ENCODE data around the gene PTGR3.
A peak's percentile ranks its signal among the peaks of the same experiment; 100 is the strongest.

Gene PTGR3

GRCh38 chr18:75209129-75209950, at the start of gene PTGR3:
Gene PTGR3 (minus strand): TSS chr18:75209139. CDS start chr18:75209058, 81 bp downstream.
- peak; percentile 33 for DNase-seq

DNA sequence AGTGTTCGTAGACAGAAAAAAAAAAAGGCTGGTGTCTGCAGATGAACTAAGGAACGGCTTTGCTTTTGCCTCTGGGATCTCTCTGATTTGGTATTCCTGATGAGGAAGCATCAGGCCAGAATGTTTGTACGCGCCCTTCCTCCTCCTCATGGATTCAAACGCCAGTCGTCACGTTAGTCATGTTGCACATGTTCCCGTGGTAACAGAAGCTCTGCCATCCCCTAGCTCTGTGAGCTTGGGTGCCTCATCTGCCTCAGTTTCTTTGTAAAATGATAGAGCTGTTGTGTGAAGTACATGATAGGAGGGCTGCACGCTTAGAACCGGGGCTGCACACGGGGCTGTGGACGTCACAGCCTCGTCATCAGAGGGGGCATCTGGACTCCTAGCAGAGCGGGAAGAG, 48.7 kb upstream of the PTGR3 start:
- no peak for DNase-seq

- DNase-seq = no peak
These were observed 47.4 kb upstream of the PTGR3 start for GRCh38 chr18:75256376-75256775.

GRCh38 chr18:75255094-75255493, 46.2 kb upstream of the PTGR3 start:
- DNase-seq = no peak

DNA sequence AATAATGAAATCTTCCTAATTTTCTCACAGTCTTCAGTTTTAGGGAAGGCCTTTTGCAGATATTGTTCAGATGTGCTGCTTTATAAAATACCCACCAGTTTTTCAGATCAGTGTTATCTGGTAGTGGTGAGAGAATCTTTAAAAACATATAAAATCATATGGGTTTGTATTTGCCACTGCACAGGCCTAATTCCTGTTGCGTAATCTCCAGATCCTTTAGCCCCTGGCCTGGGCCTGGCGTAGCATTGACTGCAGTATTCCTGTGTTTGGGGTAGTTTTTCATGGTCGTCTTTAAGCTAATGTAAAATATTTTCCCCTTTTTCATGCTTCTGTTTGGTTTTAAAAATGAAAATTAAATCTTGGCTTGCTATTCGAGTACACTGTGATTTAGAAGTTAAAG, 44.8 kb upstream of the PTGR3 start:
- DNase-seq = no peak

- DNase-seq = no peak
These were observed 44.1 kb upstream of the PTGR3 start for GRCh38 chr18:75253043-75253442.

DNA sequence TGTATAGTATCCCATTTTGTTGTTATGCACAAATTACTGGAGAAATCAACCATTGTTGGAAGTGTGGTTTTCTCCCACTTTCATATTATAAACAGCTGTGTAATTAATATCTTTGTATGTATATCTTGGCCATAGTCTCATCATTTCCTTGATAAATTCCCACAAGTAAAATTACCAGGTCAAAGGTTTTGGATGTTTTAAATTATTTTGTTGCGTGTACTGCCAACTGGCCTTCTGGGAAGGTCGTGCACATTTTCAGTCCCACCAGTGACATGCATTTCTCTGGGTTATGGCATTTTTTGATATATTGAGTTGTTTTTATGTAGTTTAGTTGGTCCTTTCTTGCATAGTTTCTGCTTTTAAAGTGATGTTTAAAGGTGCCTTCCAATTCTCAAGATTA, 43.2 kb upstream of the PTGR3 start:
- DNase-seq = no peak

GRCh38 chr18:75251466-75251865, 42.5 kb upstream of the PTGR3 start:
- no peak for DNase-seq

DNA sequence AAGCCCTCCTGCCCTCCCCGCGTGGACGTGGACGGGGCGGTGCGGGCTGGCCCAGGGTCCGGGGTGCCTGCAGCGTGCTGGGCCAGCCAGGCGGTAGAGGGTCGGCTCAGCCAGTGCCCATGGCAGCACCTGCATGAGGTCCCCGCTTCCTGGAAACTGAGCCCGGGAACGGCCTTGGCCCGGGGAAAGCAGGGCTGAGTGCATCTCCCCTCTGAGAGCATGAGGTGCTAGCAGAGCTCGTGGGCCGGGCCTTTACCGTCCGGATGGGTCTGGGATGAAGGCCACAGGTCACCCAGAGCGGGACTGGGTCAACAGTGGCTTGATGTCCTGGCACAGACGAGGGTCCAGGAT, 41.5 kb upstream of the PTGR3 start:
- no peak for DNase-seq

DNA sequence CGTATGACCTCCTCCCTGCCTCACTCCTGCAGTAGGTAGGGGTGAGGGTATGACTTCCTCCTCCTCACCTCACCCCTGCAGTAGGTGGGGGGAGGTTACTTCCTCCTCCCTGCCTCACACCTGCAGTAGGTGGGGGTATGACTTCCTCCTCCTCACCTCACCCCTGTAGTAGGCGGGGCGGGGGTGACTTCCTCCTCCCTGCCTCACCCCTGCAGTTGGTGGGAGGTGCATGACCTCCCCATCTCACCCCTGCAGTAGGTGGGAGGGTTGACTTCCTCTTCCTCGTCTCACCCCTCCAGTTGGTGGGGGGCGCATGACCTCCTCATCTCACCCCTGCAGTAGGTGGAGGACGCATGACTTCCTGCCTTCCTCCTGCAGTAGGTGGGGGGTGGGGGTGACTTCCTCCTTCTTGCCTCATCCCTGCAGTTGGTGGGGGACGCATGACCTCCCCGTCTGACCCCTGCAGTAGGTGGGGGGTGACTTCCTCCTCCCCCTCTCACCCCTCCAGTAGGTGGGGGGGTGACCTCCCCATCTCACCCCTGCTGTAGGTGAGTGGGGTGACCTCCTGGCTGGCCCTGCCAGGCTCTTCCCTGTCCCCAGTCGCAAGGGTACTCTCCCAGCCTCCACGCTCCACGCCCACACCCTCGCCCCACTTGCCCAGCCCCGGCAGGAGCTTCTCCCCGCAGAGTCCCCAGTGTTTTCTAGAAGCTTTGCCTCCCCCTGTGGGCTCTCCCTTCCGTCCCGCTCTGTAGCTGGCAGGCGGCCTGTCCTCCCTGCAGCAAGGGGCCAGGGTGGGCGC, 40.9 kb upstream of the PTGR3 start:
- no peak for DNase-seq

GRCh38 chr18:75249175-75249518, 40.2 kb upstream of the PTGR3 start:
- DNase-seq = no peak

DNA sequence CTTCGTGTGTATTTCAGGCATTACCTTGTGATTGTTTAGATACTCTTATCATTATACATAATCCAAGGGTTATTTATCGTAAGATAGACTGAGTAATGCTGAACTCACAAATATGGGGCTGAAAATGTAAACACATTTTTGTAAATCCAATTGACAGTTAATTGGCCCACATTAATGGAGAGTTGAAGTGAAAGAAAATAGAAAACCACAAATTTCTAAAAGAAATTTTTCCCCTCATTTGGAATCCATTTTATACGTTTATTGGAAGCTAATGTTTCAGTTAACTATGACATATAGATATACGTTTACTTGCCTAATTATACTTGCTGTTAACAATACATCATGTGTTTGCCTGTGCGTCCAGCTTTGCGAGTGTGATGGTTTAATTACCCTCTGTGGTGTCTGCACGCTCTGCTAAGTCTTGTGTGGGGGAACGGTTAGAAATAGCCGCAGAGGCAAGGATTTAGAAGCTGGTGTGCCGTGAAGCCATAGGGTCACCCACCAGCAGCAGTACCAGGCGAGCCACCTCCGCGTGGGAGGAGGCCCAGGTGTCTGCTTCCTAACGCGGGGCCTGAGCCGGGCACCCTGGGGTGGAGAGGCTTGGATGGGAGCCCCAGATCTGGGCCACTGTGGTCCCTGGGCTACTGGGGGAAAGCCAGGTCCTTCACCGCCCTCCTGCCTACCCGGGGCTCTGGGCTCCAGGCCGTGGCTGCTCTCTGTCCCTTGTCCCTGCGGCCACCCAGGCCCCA, 39.7 kb upstream of the PTGR3 start:
- no peak for DNase-seq

DNA sequence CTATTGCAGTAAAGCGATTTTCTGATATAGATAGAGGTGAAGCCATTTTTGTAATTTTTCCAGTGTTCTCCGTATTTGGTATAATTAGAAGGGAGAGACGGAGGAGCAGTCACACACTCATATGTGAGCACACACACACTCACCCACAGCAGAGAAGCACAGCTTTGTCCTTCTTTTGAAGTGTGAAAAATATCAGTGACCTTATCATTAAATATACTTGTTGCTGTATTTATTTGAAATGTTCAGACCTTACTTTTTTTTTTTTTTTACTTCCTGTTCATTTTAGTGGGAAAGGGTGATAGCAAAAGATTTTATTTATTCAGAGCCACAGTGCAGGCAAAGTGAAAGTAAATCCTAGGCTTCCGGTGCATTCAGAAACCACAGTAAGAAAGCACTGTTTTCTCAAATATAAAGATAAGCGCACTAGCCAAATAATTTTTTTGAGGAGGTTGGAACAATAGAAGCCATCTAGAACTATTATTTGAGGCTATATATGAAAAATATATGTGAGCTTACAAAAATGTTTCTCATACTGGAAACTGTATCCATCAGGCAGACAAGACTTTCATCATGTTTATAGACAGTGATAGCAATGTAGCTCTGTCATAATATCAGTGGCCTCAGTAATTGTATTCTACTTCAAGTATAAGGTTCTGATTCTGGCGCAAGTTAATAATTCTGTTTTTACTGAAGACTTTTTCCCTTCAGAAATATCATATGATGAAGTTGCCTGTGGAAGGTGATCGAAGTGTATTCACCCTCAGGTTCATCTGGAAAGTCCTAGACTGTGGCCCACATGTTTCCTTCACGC, 38.9 kb upstream of the PTGR3 start:
- DNase-seq = no peak

DNA sequence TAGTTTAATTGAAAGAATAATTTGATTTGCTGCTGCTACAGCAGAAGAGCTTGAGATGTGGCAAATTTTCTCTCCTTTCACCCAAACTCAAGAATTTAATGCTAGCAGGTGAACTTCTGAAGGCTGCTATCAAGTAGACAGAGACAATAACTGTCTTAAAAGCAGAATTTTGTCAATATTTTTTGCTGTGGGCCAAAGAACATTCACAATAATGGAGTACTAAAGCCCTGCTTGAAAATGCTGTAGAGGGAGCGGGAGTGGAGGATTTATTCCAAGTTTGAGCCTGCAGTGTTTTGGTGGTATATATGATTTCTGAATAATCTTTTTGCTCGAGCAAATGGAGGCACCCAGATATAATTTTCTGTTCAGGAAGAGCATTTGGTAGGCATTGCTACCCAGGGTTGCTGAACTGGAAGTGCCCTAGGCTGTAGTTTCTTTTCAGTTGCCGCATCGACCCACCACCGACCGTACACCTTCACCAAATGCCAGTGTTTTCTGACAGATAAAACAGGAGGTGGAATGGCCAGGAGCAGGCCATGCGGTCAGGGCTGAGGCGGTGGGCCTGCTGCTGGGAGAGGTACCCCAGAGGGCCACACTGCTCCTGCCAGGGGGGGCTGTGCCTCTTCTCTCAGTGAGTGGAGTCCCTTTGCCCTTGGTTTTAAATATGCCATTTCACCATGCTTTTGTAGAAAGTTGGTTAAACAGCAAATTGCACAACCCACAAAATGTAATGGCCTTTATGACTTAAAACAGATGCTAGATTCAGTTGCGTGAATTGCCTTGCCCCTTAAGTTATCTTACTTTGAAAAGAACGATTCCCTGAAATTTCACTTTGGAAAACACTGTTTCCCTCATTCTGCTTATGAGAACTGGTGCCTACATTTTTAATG, 38.0 kb upstream of the PTGR3 start:
- DNase-seq = no peak

DNA sequence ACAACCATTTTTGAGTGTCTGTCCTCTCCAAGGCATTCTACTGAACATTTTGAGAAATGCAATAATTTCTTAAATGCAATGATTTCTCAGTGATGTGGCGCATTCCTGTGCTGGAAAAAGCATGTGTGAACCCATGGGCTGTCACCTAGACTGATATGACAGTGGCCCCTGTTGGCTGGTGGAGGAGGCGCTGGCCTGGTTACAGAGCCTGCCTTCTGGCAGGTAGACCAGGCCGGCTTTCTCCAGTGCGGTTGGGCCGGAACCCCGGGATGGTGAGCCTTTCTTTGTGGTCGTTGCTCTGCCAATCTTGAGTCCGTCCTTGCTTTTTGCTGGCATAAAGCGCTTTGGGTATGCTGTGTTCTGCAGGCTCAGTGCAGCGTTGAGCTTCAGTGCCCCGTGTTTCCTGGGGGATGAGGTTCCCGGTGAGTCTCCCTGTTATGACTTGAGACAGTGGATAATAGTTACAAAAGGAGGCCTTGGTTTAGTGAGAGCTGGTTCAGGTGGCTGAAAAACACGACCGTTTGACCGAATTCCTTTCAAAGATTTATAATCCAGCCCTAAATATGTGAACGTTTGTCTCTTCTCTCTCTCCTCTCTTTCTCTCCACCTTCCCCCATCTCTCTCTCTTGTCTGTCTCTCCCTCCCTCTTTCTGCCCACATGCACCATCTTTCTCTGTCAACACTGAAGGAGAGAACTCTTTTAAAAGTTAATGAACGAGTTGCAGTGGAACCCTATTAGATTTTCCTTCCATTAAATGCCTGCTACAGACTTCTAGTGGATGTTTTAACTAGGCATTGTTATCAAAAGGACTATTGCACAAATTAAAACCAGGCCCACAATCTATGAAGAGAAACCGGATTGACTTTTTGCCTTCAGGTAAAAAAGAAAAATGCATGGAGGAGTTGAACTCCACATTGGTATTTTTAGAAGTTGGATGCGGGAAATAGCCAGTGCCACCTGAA, 35.7 kb upstream of the PTGR3 start:
- no peak for DNase-seq

DNA sequence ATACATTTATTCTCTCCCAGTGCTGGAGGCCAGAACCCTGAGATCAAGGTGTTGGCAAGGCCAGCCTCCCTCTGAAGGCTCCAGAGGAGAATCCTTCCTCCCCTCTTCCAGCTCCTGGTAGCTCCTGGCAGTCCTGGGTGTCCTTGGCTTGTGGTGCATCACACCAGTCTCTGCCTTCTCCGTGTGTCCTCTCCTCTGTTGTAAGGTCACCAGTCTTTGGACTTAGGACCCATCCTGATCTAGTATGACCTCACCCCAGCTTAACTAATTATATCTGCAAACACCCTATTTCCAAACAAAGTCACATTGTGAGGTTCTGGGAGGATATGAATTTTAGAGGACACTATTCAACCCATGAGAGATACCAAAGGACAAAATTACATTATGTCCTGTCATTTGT, 32.8 kb upstream of the PTGR3 start:
- DNase-seq = no peak

DNA sequence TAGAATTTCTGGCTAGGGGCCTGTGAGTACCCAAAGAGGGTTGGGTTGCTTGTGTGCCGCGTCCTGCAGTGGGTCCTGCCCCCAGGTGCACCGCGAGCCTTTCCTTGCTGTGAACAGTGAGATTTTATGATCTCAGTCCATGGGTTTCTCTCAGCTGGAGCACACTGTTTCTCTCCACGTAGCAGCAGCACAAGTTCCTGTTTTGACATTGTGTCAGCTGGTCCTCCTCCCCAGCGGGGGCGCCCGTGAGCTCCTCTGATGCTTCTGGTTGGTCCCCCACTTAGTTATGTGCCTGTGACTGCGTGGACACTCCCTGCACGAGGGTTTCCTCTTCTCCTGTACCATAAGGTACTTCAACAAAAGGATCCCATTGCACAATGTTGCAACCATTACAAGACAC, 31.5 kb upstream of the PTGR3 start:
- DNase-seq = no peak

- no peak for DNase-seq
These were observed 29.8 kb upstream of the PTGR3 start for GRCh38 chr18:75238786-75239185.

DNA sequence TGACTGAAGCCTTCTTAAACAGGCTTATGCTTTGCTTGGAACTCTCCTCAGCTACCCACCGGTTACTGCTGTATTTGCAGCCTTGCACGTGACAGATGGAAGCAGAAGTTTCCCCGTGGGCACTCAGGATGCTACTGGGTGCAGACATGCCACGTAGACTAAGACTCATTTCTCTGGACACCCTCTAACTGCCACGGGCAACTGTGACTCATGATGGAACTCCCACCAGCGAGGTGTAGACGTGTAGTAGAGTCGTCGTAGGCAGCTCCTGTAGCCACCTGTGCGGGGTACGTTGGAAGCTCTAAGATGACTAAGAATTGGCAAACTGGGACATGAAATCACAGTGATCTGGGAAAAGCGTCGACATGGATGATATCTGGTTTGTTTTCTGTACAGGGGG, 29.2 kb upstream of the PTGR3 start:
- no peak for DNase-seq

DNA sequence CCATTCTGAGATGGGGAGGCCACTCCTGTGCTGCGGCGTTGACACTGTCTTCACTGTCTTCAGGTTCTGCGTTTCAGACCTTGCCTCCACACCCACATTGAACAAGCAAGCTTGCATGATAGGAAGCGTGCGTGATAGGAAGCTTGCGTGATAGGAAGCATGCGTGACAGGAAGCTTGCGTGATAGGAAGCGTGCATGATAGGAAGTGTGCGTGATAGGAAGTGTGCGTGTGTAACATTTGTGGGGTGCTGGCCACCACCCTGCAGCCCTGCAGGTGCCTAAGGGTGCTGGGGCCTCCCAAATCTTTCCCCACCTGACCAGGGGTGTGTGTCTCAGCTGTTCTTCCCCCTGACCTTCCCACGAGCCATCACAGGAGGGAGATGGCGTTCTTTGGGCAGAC, 27.0 kb upstream of the PTGR3 start:
- no peak for DNase-seq

DNA sequence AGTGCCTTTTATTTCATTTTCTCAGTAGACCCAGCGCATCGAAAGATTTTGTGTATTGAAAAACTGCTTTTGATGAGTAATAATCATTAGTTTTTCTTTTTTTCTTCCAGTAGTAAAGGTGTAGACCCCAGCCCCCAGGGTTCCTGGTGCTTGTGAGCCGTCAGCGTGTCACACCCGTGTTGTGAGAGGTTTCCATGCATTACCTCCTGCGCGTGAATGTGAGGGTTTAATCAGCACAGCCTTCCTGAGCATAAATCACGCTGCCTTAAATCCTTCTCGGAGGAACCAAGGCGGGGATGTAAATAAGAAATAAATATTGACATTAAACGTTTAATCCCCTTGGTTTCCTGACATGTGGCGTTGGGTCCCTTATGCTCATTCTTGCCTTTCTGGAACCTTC, 26.0 kb upstream of the PTGR3 start:
- DNase-seq = no peak
